HepG2 (cell line): ENCODE results near the gene HSDL2. TPM values are rescaled to one million over a fixed set of nuclear protein-coding genes. Genes with fewer than 3 reads are reported as not detected.

Experiments used
- ARID2 ChIP-seq: sonication (generic); formaldehyde crosslinking; IDR thresholded peaks from 2 replicates; pipeline ENCODE4 v1.8.1; 2022; ENCODE audit warnings: mild to moderate bottlenecking, missing genetic modification reagents, borderline replicate concordance
- CBX2 ChIP-seq, 2 experiments: fragments of 200-600 bp in 1 of 2; sonication (generic); formaldehyde crosslinking in 1 of 2; IDR thresholded peaks; 2 replicates each; pipeline versions ENCODE4 v1.7.0 to v1.8.1; 2018 to 2022; ENCODE audit warnings: low read depth in 2 of 2, low read length in 1 of 2, mild to moderate bottlenecking in 1 of 2, missing genetic modification reagents in 1 of 2
- CEBPG ChIP-seq: IDR thresholded peaks from 2 replicates; pipeline ENCODE4 v1.6.1; 2016
- HES4 ChIP-seq: sonication (generic); formaldehyde crosslinking; IDR thresholded peaks from 2 replicates; pipeline ENCODE4 v1.9.0; 2021; ENCODE audit warnings: mild to moderate bottlenecking, missing genetic modification reagents, borderline replicate concordance
- ISL2 ChIP-seq: sonication (generic); formaldehyde crosslinking; IDR thresholded peaks from 2 replicates; pipeline ENCODE4 v1.5.0; 2020; ENCODE audit warnings: missing genetic modification reagents
- KDM1A ChIP-seq: IDR thresholded peaks from 2 replicates; pipeline ENCODE4 v1.6.1; 2016; ENCODE audit warnings: missing compliant biosample characterization
- KLF12 ChIP-seq: sonication (generic); formaldehyde crosslinking; IDR thresholded peaks from 2 replicates; pipeline ENCODE4 v1.4.0; 2020; ENCODE audit warnings: missing genetic modification reagents, borderline replicate concordance
- MEIS1 ChIP-seq: sonication (generic); formaldehyde crosslinking; IDR thresholded peaks from 2 replicates; pipeline ENCODE4 v1.9.0; 2021; ENCODE audit warnings: mild to moderate bottlenecking, missing genetic modification reagents, moderate library complexity, borderline replicate concordance
- MTA1 ChIP-seq: sonication (generic); formaldehyde crosslinking; IDR thresholded peaks from 2 replicates; pipeline ENCODE4 v1.4.0; 2020; ENCODE audit warnings: missing genetic modification reagents, mild to moderate bottlenecking, borderline replicate concordance
- SIN3B ChIP-seq: fragments of 150-350 bp; IDR thresholded peaks from 2 replicates; pipeline ENCODE4 v1.6.1; 2014; ENCODE audit warnings: low read length
- SMARCC2 ChIP-seq: fragments of 450-650 bp; IDR thresholded peaks from 2 replicates; pipeline ENCODE4 v1.6.1; 2017; ENCODE audit warnings: antibody characterized with exemption, mild to moderate bottlenecking
- SRSF1 ChIP-seq: fragments of 200-400 bp; formaldehyde crosslinking; optimal IDR thresholded peaks from 2 replicates; pipeline ENCODE3; 2017; ENCODE audit warnings: mild to moderate bottlenecking, low read depth, low read length, moderate library complexity
- TAF1 ChIP-seq: sonication (generic); formaldehyde crosslinking; IDR thresholded peaks from 2 replicates; pipeline ENCODE4 v1.4.0; 2020; ENCODE audit warnings: missing genetic modification reagents
- TMF1 ChIP-seq: sonication (generic); formaldehyde crosslinking; IDR thresholded peaks from 2 replicates; pipeline ENCODE4 v1.8.1; 2022; ENCODE audit warnings: low read depth, missing genetic modification reagents
- ZFP36 ChIP-seq: fragments of 150-350 bp; IDR thresholded peaks from 2 replicates; pipeline ENCODE4 v1.6.1; 2018; ENCODE audit warnings: borderline replicate concordance, low read length, low read depth; ENCODE audit not compliant: partially characterized antibody
- ZFX ChIP-seq: sonication (generic); formaldehyde crosslinking; IDR thresholded peaks from 2 replicates; pipeline ENCODE4 v1.4.0; 2020; ENCODE audit warnings: mild to moderate bottlenecking, low read depth, missing genetic modification reagents, moderate library complexity
- ZNF101 ChIP-seq: sonication (generic); formaldehyde crosslinking; IDR thresholded peaks from 2 replicates; pipeline ENCODE4 v1.4.0; 2020; ENCODE audit warnings: mild to moderate bottlenecking, low read depth, missing genetic modification reagents, borderline replicate concordance
- ZNF230 ChIP-seq: sonication (generic); formaldehyde crosslinking; IDR thresholded peaks from 2 replicates; pipeline ENCODE4 v1.4.0; 2020; ENCODE audit warnings: mild to moderate bottlenecking, missing genetic modification reagents
- ZSCAN31 ChIP-seq: sonication (generic); formaldehyde crosslinking; IDR thresholded peaks from 2 replicates; pipeline ENCODE4 v1.5.0; 2020; ENCODE audit warnings: low read depth, mild to moderate bottlenecking, missing genetic modification reagents
- polyA plus RNA-seq, 8 experiments: library from polyadenylated mRNA; depleted of rRNA in 3 of 8; stranded (reverse) in 7 of 8; unstranded in 1 of 8; fragments of >200 nt; fragmentation: Illumina TruSeq in 4 of 8; extraction: Trizol in 4 of 8; gene quantifications; 2 replicates each; pipeline versions ENCODE4 v1.2.1 to v1.2.3, GENCODE V29; 2011 to 2016; ENCODE audit warnings: low read depth in 4 of 8, missing spikeins in 1 of 8, mixed read lengths in 1 of 8; ENCODE audit not compliant: insufficient read depth in 1 of 8
- total RNA-seq, 5 experiments: library from RNA; depleted of rRNA; stranded (reverse); fragments of >200 nt; fragmentation: Illumina TruSeq; extraction: Trizol; gene quantifications; 2 replicates each; pipeline ENCODE4 v1.2.3, GENCODE V29; 2016; ENCODE audit warnings: low read depth in 1 of 5
- TF ChIP-seq, protein P1 (sequence below): sonication (generic); formaldehyde crosslinking; conservative IDR thresholded peaks from 2 replicates; pipeline ENCODE4 v1.8.0; 2022; ENCODE audit warnings: mild to moderate bottlenecking, moderate library complexity, missing genetic modification reagents
- TF ChIP-seq, protein P2 (sequence below): sonication (generic); formaldehyde crosslinking; IDR thresholded peaks from 2 replicates; pipeline ENCODE4 v1.5.0; 2020; ENCODE audit warnings: mild to moderate bottlenecking, missing genetic modification reagents, borderline replicate concordance
- TF ChIP-seq, protein P3 (sequence below): sonication (generic); formaldehyde crosslinking; IDR thresholded peaks from 2 replicates; pipeline ENCODE4 v1.5.0; 2020; ENCODE audit warnings: missing genetic modification reagents
- TF ChIP-seq, protein P4 (sequence below): sonication (generic); formaldehyde crosslinking; IDR thresholded peaks from 2 replicates; pipeline ENCODE4 v1.5.1; 2020; ENCODE audit warnings: missing genetic modification reagents, mild to moderate bottlenecking, borderline replicate concordance

Gene HSDL2
- total and polyA plus RNA-seq, 2 of the 13 experiments (the other 11 are each of a cell fraction or from before 2014, with no cell fraction given): 55.3 to 80.2 TPM

DNA sequence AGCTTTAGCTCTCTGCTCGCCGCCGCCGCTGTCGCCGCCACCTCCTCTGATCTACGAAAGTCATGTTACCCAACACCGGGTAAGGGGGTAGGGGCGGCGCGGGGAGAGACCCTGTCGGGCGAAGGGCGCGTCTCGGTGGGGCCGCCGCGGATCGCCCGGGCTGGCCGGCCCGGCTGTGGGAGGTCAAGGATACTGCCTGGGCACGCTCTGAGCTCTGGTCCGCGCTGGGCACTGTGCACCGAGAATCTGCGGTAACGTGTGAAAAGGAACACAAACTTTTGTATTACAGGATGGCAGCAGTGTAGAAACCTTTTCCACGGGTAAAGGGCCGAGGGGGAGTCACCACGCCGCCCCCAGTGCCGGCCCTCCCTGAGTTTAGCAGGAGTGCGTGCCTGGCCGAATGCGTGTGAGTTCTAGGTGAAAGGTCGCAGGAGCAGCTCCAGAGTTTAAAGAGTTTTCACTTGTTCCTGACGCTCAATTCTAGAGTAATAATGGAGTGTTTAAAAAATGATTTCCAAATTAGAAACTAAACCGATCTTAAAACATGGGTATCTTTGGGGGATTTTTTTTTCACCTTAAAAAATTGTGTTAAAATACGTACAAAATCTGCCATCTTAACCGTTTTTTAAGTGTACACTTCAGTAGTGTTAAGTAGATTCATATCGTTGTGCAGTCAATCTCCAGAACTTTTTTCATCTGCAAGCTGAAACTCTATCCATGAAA, at the start of gene HSDL2 (continued):
- 0 out of 2 replicates have a peak, but pooled peaks have one; percentile 52 for TF ChIP-seq ZFX
- peak; percentile 35; the same call in 1 of the 2 replicates for TF ChIP-seq TMF1
- no peak for TF ChIP-seq SIN3B
- no peak for TF ChIP-seq MTA1 (CRISPR knock-in tag)
- peak; percentile 56 for TF ChIP-seq CEBPG (CRISPR knock-in tag)
- TF ChIP-seq CBX2 (IDR thresholded peaks at IDR 0.05; ENCODE audit: low read depth, low read length): no peak
- TF ChIP-seq CBX2 (CRISPR knock-in tag; IDR thresholded peaks at IDR 0.05; ENCODE audit: low read depth): no peak
- TF ChIP-seq SMARCC2: no peak
- TF ChIP-seq, protein P1, sequence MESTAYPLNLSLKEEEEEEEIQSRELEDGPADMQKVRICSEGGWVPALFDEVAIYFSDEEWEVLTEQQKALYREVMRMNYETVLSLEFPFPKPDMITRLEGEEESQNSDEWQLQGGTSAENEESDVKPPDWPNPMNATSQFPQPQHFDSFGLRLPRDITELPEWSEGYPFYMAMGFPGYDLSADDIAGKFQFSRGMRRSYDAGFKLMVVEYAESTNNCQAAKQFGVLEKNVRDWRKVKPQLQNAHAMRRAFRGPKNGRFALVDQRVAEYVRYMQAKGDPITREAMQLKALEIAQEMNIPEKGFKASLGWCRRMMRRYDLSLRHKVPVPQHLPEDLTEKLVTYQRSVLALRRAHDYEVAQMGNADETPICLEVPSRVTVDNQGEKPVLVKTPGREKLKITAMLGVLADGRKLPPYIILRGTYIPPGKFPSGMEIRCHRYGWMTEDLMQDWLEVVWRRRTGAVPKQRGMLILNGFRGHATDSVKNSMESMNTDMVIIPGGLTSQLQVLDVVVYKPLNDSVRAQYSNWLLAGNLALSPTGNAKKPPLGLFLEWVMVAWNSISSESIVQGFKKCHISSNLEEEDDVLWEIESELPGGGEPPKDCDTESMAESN: peak; percentile 46
- no peak for TF ChIP-seq MEIS1 (CRISPR knock-in tag)
- TF ChIP-seq ARID2 (CRISPR knock-in tag): no peak
- TF ChIP-seq, protein P2, sequence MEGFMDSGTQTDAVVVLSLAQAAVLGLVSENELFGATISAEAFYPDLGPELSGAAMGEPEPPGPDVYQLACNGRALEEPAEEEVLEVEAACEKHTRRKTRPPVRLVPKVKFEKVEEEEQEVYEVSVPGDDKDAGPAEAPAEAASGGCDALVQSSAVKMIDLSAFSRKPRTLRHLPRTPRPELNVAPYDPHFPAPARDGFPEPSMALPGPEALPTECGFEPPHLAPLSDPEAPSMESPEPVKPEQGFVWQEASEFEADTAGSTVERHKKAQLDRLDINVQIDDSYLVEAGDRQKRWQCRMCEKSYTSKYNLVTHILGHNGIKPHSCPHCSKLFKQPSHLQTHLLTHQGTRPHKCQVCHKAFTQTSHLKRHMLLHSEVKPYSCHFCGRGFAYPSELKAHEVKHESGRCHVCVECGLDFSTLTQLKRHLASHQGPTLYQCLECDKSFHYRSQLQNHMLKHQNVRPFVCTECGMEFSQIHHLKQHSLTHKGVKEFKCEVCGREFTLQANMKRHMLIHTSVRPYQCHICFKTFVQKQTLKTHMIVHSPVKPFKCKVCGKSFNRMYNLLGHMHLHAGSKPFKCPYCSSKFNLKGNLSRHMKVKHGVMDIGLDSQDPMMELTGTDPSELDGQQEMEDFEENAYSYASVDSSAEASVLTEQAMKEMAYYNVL (CRISPR knock-in tag): no peak
- no peak; the same call in 1 of the 2 replicates for TF ChIP-seq ISL2 (CRISPR knock-in tag)
- TF ChIP-seq KDM1A: no peak
- TF ChIP-seq SRSF1: peak; percentile 73
- TF ChIP-seq KLF12 (CRISPR knock-in tag): no peak
- TF ChIP-seq, protein P3, sequence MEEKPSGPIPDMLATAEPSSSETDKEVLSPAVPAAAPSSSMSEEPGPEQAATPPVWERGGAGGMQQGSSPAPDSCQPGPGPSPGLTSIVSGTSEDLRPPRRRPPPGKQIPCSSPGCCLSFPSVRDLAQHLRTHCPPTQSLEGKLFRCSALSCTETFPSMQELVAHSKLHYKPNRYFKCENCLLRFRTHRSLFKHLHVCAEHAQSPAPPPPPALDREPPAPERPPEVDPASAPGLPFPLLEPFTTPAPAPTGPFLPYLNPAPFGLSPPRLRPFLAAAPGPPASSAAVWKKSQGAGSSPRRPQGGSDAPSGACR (CRISPR knock-in tag): no peak
- TF ChIP-seq ZNF230 (CRISPR knock-in tag): no peak
- TF ChIP-seq, protein P4, sequence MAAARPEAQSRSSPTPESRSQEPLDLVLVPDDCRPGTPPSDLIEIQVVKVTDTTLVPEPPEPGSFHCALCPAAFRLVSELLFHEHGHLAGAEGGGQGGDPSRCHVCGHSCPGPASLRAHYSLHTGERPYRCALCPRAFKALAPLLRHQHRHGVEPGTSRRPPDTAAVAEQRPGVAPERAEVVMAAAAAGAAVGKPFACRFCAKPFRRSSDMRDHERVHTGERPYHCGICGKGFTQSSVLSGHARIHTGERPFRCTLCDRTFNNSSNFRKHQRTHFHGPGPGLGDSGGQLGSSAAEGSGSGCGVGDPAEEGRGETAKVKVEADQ (CRISPR knock-in tag): no peak
- TF ChIP-seq HES4 (CRISPR knock-in tag): 0 out of 2 replicates have a peak, but pooled peaks have one; percentile 24
- TF ChIP-seq TAF1 (CRISPR knock-in tag): no peak; the same call in 1 of the 2 replicates
- no peak for TF ChIP-seq ZSCAN31
- no peak for TF ChIP-seq ZFP36
- no peak for TF ChIP-seq ZNF101 (CRISPR knock-in tag)
